Stimulated activated naive CD8-positive, alpha-beta T cell treated with anti-CD3 and anti-CD28 coated beads, Interleukin-15, amount 100 ng/mL, for 72 hours (primary cell): ENCODE measurements around the gene ZNF180.
A peak's percentile ranks its signal among the peaks of the same experiment; 100 is the strongest.
"Not testable (repeated sequence)": the region's sequence is repeated elsewhere in the genome, so short reads cannot be mapped to it uniquely, and the experiment has no call there.

Source experiments
- ATAC-seq: fragments of 150-1000 bp; cut with Tn5 transposase; 2 replicates; pipeline ENCODE4 v1.10.0; 2021; ENCODE audit warnings: mild to moderate bottlenecking, moderate library complexity
- DNase-seq, 2 donors: peaks; one replicate each; pipeline ENCODE4 v3.0.0; 2021 to 2022
- H3K27ac Mint-ChIP-seq, 2 donors: one replicate each; pipeline ENCODE4 v1.8.0; 2022; ENCODE audit warnings: mild to moderate bottlenecking in 2 of 2, mixed read lengths in 2 of 2, moderate library complexity in 2 of 2
- H3K27me3 Mint-ChIP-seq: one replicate; pipeline ENCODE4 v1.8.0; 2022; ENCODE audit warnings: mixed read lengths
- H3K4me1 Mint-ChIP-seq: one replicate; pipeline ENCODE4 v1.8.0; 2022; ENCODE audit warnings: mild to moderate bottlenecking, mixed read lengths
- H3K4me3 Mint-ChIP-seq, 2 donors: one replicate each; pipeline ENCODE4 v1.8.0; 2022; ENCODE audit warnings: mild to moderate bottlenecking in 2 of 2, mixed read lengths in 2 of 2, moderate library complexity in 1 of 2
- H3K9me3 Mint-ChIP-seq, 2 donors: one replicate each; pipeline ENCODE4 v1.8.0; 2022; ENCODE audit warnings: mixed read lengths in 2 of 2

Gene ZNF180

DNA sequence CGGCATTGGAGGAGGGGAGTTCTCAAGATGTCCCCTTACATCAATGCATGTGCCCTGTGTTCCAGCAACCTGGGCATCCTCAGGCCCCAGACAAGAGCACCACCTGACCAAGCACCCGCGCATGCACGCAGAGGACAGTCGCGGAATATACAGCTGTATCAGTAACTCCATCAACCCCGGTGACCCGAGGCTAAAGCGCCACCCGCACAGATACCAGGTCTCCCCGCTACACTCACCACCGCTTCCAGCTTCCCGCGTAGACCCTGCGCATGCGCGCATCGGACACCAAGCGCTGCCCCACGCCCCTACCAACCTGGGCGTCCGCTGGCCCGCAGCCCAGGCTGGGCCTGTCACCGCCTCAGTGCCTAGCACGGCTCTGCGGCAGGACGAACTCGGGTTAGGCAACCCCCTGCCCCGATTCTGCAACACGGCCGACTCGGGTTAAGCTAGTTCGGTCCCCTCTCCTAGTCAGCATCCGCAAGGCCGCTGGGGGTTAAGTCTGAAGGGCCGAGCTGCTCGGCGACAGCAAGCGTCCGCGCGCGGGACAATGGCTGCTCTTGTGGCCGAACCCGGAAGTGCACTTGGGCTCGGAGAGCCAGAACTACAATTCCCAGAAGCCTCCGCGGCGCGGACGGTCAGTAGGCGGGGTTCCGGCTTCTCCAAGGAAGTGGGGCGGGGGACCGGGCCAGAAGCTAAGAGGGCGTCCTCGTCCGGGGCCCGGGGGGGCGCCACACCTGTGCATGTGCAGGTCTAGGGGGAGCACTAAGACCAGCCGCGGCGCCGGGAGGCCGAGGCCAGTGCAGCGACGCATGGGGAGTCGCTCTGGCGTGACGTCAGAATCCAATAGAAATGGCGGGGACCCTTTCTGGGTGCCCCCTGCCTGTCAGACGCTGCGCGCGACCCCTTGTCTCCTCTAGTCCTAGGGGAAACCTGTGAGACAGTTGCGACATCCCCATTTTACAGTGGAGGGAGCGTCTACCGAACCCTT, at the start of gene ZNF180:
Gene ZNF180, minus strand, starts transcription at position 561 of the 988 bp plus-strand sequence. CDS start 3,188 bp downstream, outside the sequence.
- ATAC-seq = peak; percentile 95
- peaks cover 55 to 66% of the 10 kb centered on the region in 2 donors for H3K9me3 Mint-ChIP-seq
- H3K4me1 Mint-ChIP-seq = peaks cover 44% of the 10 kb centered on the region
- peak; percentile 95 for DNase-seq
- H3K4me3 Mint-ChIP-seq = peak within 1 kb of the TSS; percentile 92 to 96
- H3K27me3 Mint-ChIP-seq = peaks cover 11% of the 10 kb centered on the region
- peak within 1 kb of the TSS; percentile 97 for H3K27ac Mint-ChIP-seq

DNA sequence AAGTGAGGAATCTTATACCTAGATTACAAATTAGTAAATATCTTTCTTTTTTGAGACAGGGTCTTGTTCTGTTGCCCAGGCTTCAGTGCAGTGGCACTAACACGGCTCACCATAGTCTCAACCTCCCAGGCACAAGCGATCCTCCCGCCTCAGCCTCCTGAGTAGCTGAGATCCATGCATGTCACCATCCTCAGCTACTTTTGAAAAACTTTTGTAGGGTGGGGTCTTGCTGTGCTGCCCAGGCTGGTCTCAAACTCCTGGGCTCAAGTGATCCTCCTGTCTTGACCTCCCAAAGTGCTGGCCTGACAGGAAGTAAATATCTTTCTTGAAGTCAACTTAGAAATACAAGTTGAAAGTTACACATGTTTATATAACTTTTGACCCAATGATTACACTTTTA, 49.2 kb upstream of the ZNF180 start:
- peaks cover 14% of the 10 kb centered on the region for H3K4me1 Mint-ChIP-seq

DNA sequence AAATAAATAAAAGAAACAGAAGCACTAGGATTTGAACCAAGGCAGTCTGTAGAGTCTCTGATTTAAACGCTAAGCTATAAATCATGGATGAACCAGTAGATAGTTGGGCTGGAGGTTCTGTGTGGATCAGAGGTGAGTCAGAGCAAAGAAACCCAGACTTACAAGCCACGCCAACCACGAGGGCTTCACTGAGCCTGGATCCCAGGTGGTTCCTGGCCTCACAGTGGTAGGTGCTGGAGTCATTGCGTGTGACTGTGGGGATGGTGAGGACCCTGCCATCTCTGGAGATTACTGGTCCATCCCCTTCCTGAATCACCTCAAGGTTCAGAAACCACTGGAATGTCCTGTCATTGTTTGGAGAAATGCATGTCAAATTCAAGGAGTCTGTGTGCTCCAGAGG, 48.4 kb upstream of the ZNF180 start:
- ATAC-seq = no peak
- H3K27ac Mint-ChIP-seq = no peak overlapping the region
- DNase-seq = no peak
- peaks cover 9% of the 10 kb centered on the region for H3K27me3 Mint-ChIP-seq
- H3K9me3 Mint-ChIP-seq = peaks cover 20 to 25% of the 10 kb centered on the region in 2 donors
- H3K4me1 Mint-ChIP-seq = peaks cover 11% of the 10 kb centered on the region
- H3K4me3 Mint-ChIP-seq = no peak overlapping the region

More for the DNA sequence above, 49.2 kb upstream of the ZNF180 start:
- H3K4me3 Mint-ChIP-seq = no peak overlapping the region
- ATAC-seq (no peak), DNase-seq (no peak)
- peaks cover 6% of the 10 kb centered on the region for H3K27me3 Mint-ChIP-seq
- no peak overlapping the region for H3K27ac Mint-ChIP-seq
- peaks cover 12 to 19% of the 10 kb centered on the region in 2 donors for H3K9me3 Mint-ChIP-seq

DNA sequence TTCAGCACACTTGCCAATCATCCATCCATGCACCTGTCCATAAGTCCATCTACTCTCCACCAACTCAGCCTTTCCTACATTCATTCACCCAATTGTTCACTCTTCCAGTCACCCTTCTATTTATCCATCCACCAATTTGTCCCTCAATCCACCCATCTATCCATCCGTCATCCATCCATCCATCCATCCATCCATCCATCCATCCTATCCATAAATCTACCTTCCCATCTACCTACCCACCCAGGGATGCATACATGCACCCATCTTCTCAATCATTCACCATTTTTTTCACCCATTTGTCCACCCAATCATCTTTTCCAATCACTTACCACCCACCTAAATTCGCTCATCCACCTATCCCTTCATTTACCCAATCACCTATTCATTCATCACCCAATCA, 43.7 kb upstream of the ZNF180 start:
- ATAC-seq (no peak), DNase-seq (no peak)
- Mint-ChIP-seq H3K27me3 (peaks cover 21% of the 10 kb centered on the region), H3K4me1 (no peaks in the 10 kb centered on the region), H3K27ac (no peak overlapping the region), H3K4me3 (no peak overlapping the region), H3K9me3 (peaks cover 31 to 32% of the 10 kb centered on the region in 2 donors)

DNA sequence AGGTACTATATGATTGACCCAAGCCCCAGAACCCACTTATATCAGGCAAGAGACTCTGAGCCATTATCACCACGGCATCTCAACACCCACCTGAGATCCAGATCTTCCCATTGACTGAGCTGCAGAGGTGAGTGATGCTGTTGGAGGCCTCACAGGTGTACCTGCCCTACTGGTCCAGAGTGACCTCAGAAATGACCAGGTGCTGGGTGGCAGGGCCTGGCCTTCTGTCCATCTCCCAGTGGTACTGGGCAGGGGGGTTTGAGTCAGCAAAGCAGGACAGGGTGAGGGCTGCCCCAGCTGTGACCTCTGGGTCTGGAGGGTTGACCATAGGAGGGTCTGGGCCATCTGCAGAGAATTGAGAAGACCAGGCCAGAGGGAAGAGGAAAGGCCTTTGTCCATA, 42.3 kb upstream of the ZNF180 start:
- no peaks in the 10 kb centered on the region for H3K4me1 Mint-ChIP-seq
- H3K27ac Mint-ChIP-seq = no peak overlapping the region
- DNase-seq (no peak), ATAC-seq (no peak)
- H3K4me3 Mint-ChIP-seq = no peak overlapping the region
- H3K27me3 Mint-ChIP-seq = peaks cover 21% of the 10 kb centered on the region
- peaks cover 27 to 33% of the 10 kb centered on the region in 2 donors for H3K9me3 Mint-ChIP-seq

DNA sequence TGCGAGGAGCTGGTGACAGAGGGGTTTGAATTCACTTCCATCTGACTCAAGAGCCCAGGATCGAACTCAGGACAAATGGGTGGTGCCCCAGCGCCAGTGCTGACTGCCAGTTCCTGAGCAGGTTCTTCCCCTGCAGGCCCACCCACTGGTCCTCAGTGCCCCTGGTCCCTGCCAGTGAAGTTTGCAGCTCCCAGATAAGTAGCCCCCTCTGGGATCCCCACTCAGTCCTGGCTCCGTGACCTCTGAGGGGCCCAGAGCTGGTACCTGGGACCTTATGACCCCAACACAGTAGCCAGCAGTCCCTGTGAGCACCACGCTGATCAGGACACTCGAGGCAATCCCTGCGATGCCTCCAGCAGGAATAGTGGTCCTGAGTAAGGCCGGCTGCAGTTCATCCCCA, 40.4 kb upstream of the ZNF180 start:
- H3K9me3 Mint-ChIP-seq = peaks cover 30 to 32% of the 10 kb centered on the region in 2 donors
- H3K27ac Mint-ChIP-seq = no peak overlapping the region
- H3K4me3 Mint-ChIP-seq = no peak overlapping the region
- H3K27me3 Mint-ChIP-seq = peaks cover 21% of the 10 kb centered on the region
- DNase-seq = no peak
- ATAC-seq = no peak
- no peaks in the 10 kb centered on the region for H3K4me1 Mint-ChIP-seq

DNA sequence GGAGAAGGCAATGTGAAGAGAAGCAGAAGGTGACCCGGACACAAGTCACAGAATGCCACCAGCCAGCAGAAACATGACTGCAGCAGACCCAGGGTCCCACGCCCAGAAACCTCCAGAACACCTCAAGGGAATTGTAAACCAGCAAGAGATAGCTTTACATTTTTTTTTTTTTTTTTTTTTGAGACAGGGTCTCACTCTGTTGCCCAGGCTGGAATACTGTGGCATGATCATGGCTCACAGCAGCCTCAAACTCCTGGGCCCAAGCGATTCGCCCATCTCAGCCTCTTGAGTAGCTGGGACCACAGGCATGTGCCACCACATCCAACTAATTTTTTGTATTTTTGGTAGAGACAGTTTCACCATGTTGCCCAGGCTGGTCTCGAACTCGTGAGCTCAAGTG, 39.7 kb upstream of the ZNF180 start:
- Mint-ChIP-seq H3K4me1 (no peaks in the 10 kb centered on the region), H3K4me3 (no peak overlapping the region), H3K27me3 (peaks cover 21% of the 10 kb centered on the region), H3K27ac (no peak overlapping the region), H3K9me3 (peaks cover 38 to 40% of the 10 kb centered on the region in 2 donors)
- ATAC-seq (no peak), DNase-seq (no peak)

DNA sequence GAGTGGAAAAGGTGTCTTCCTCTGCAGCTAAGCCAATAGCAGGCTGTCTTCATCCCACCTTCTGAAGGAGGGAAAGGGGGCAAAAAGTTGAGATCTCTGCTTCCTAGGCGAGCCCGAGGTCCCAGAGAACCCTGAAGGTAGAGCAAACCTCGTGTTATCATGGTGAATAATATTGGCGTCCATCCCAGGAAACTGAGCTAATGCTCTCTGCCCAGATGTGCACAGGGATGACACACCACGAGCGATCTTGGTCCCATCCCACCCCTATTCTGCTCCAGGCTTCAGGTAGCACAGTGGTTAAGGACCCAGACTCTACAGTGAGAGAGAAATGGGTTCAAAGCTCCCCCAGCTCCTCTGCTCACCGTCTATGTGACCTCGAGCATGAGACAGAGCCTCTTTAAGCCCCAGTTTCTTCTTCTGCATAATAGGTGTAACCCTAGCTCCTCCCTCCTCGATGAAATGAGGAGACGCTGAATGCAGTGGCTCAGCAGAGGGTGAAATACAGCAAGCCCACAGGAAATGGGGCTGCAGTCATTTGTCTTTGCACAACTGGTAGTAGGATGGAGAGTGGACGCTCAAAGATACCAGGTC, 39.0 kb upstream of the ZNF180 start:
- no peak overlapping the region for H3K27ac Mint-ChIP-seq
- peaks cover 18% of the 10 kb centered on the region for H3K27me3 Mint-ChIP-seq
- DNase-seq (no peak), ATAC-seq (no peak)
- H3K4me3 Mint-ChIP-seq = no peak overlapping the region
- H3K4me1 Mint-ChIP-seq = no peaks in the 10 kb centered on the region
- H3K9me3 Mint-ChIP-seq = peaks cover 37 to 40% of the 10 kb centered on the region in 2 donors

DNA sequence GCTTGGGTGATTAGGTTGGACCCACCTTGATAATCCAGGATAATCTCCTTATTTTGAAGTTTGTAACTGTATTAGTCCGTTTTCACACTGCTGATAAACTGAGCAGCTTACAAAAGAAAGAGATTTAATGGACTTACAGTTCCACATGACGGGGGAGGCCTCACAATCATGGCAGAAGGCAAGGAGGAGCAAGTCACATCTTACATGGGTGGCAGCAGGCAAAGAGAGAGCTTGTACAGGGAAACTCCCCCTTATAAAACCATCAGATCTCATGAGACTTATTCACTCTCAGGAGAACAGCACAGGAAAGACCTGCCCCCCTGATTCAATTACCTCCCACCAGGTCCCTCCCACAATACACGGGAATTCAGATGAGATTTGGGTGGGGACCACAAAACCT, 35.0 kb upstream of the ZNF180 start:
- not testable (repeated sequence) for H3K27me3 Mint-ChIP-seq, H3K4me3 Mint-ChIP-seq, ATAC-seq, DNase-seq, H3K4me1 Mint-ChIP-seq
- Mint-ChIP-seq H3K27ac (peak overlapping the region in 1 of 2 donors; percentile 59), H3K9me3 (peaks cover 27 to 37% of the 10 kb centered on the region in 2 donors)

DNA sequence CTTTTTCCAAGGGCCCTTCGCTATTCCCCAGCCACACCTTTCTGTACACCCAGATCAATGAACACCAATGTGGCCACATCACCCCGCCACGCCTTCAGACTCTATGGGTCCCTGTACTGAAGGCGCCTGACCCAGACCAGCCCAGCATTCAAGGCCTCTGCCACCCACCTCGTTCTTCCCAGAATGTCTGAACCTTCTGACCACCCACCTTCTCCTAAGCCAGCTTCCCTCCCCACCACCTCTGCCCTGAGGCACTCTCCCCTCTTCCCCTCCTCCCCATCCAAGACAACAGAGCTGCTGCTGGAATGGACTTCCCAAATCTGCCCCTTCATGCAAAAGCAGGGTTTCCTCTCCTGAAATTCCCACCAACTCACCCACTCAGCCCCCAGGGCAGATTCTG, 32.5 kb upstream of the ZNF180 start:
- Mint-ChIP-seq H3K27me3 (peaks cover 17% of the 10 kb centered on the region), H3K27ac (no peak overlapping the region), H3K4me3 (no peak overlapping the region), H3K4me1 (no peaks in the 10 kb centered on the region), H3K9me3 (peaks cover 32 to 37% of the 10 kb centered on the region in 2 donors)
- no peak for ATAC-seq
- DNase-seq = no peak

DNA sequence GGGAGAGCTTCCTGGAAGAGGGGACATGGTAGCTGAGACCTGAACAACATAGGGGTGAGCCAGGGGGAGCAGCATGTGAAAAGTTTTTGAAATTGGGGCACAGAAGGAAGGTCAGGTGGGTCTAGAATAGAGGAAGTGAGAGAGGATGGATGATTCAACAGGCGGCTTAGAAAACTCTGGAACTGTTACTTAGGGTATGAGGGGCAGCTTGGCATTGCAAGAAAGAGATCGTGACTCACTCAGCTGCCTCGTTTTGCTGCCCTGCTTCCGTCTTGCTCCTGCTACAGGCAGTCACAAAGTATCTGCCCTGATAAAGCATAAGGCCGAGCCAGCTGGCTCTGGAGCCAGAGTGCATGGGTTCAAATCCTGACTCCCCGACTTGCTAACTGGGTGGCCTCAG, 30.5 kb upstream of the ZNF180 start:
- Mint-ChIP-seq H3K27me3 (peaks cover 17% of the 10 kb centered on the region), H3K4me1 (no peaks in the 10 kb centered on the region), H3K9me3 (peaks cover 27 to 30% of the 10 kb centered on the region in 2 donors), H3K27ac (no peak overlapping the region), H3K4me3 (no peak overlapping the region)
- ATAC-seq (no peak), DNase-seq (no peak)

DNA sequence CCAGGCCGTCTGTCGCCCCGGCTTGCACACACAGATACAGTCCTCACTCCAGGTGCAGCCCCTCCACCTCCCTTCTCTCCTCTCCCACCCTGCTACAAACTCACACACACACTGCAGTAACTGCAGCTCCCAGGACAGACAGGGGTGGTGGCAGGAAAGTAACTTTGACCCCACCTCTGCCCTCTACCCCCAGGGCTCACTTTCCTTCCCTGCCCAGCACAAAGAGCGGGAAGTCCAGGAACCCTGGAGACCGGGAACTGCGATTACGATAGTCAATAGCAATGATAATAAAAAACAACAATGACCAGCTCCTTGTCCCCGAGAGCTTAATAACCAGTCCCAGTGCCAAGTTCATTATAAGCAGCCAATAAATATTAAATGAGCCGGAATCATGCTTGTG, 29.2 kb upstream of the ZNF180 start, which contains the start of gene CEACAM20:
Gene CEACAM20, minus strand, starts transcription at position 140 of the 400 bp plus-strand sequence. CDS start 166 bp downstream, outside the sequence.
- no peak for ATAC-seq
- Mint-ChIP-seq H3K27ac (peak within 1 kb of the TSS in 1 of 2 donors; percentile 2), H3K9me3 (peaks cover 18 to 21% of the 10 kb centered on the region in 2 donors)

DNA sequence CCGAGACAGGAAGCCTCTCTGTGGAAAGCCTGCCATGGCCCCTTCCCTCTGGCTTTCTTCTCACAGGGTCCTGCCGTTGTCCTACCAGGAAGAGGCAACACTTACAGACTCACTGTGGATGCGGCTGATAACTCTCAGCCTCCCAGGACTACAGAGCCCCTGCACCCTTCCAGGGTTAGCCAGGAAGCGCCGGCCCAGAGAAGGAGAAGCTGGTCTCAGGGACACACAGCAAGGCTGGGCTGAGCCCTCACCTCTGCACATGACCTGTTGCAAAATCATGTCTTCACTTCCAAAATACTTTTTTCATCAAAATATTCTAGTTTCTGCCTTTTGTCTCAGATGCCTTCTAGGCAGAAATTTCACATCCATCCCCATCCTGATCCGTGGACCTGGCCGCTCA, 27.2 kb upstream of the ZNF180 start:
- ATAC-seq (no peak), DNase-seq (no peak)
- H3K9me3 Mint-ChIP-seq = peaks cover 9 to 14% of the 10 kb centered on the region in 2 donors
- H3K4me1 Mint-ChIP-seq = no peaks in the 10 kb centered on the region
- peaks cover 9% of the 10 kb centered on the region for H3K27me3 Mint-ChIP-seq
- H3K4me3 Mint-ChIP-seq = no peak overlapping the region
- H3K27ac Mint-ChIP-seq = no peak overlapping the region

More for the DNA sequence above, 29.2 kb upstream of the ZNF180 start, which contains the start of gene CEACAM20:
- Mint-ChIP-seq H3K4me3 (no peak within 1 kb of the TSS), H3K27me3 (peaks cover 17% of the 10 kb centered on the region), H3K4me1 (no peaks in the 10 kb centered on the region)
- no peak for DNase-seq

DNA sequence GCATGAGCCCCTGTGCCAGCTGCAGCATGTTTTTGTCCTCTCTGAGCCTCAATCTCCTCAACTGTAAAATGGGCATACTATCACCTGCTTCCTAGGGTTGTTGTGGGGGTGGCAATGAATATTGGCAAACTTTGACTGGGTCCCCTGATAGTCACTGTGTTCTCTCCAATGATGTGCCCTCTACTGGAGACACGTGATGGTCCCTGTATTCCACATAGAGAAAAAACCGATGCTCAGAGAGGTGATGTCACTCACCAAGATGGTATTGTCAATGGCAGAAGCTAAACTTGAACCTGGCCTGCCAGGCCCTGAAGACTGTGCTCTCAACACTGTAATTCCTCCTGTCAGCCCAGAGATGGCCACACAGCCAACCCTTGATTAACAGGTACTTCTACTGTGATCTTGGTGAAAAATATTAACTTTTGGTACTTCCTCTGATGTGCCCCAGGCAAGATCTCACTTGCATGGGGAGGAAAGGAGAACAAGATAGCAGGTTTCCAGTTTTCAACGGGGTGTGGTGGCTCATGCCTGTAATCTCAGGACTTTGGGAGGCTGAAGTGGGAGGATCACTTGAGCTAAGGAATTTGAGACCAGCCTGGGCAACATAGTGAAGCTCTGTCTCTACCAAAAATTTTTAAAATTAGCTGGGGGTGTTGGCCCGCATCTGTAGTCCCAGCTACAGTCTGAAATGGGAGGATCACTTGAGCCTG, 25.6 kb upstream of the ZNF180 start:
- Mint-ChIP-seq H3K27ac (no peak overlapping the region), H3K27me3 (peaks cover 9% of the 10 kb centered on the region), H3K9me3 (peaks cover 9 to 14% of the 10 kb centered on the region in 2 donors), H3K4me1 (no peaks in the 10 kb centered on the region), H3K4me3 (no peak overlapping the region)
- ATAC-seq (no peak), DNase-seq (no peak)

DNA sequence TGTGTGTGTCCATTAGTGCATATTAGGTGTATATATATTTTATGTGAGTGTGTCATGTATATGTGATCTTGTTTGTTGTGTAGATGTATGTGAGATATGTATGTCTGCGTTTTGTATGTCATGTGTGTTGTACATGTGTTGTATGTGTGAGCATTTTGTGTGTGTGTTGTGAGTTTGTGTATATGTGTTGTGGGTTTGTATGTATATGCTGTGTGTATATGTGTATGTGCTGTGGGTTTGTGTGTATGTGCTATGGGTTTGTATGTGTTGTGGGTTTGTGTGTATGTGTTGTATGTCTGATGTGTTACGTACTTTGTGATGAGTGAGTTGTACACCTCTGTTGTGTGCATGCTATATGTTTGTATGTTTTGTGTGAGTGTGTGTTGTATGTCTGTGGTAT, 21.0 kb upstream of the ZNF180 start:
- Mint-ChIP-seq H3K27me3 (no peaks in the 10 kb centered on the region), H3K4me1 (no peaks in the 10 kb centered on the region), H3K4me3 (no peak overlapping the region), H3K27ac (no peak overlapping the region), H3K9me3 (no peaks in the 10 kb centered on the region)
- ATAC-seq (no peak), DNase-seq (no peak)
